Glomerular endothelial cell (primary cell): ENCODE measurements around the gene TTC28. TPM values are rescaled to one million over a fixed set of nuclear protein-coding genes. Genes with fewer than 3 reads are reported as not detected.
"Not testable (repeated sequence)": the region's sequence is repeated elsewhere in the genome, so short reads cannot be mapped to it uniquely, and the experiment has no call there.

Experiments
- DNase-seq: peaks from one replicate; pipeline ENCODE4 v3.0.0-alpha.2; 2011; ENCODE audit warnings: low read depth, low spot score; ENCODE audit errors: extremely low read depth
- total RNA-seq: library from RNA; depleted of rRNA; stranded (reverse); fragments of >200 nt; gene quantifications from 2 replicates; pipeline ENCODE4 v1.2.3, GENCODE V29; 2015

Gene TTC28
- total RNA-seq, 1 donor from 2014 or later, result 66.5 TPM

DNA sequence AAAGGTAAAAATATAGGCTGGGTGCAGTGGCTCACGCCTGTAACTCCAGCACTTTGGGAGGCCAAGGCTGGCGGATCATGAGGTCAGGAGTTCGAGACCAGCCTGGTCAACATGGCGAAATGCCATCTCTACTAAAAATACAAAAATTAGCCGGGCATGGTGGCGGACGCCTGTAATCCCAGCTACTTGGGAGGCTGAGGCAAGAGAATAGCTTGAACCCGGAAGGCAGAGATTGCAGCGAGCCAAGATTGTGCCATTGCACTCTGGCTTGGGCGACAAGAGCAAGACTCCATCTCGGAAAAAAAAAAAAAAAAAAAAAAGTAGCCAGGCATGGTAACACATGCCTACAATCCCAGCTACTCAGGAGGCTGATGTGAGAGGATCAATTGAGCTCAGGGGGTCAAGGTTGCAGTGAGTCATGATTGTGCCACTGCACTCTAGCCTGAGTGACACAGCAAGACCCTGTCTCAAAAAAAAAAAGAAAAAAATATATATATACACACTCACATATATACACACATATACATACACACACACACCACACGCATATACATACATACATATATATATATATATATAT is 112.6 kb downstream of the TTC28 start:
- DNase-seq, result not testable (repeated sequence)

DNA sequence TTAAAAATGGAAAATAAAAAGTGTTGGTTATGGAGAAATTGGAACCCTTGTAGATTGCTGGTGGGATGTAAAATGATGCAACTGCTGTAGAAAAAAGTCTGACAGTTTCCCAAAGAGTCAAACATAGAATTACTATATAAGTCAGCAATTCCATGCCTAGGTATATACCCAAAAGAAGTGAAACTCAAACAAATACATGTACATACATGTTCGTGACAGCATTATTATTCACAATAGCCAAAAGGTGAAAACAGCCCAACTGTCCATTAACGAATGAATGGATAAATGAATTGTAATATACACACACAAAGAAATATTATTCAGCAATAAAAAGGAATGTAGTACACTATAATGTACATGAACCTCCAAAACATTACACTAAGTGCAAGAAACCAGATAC is 116.0 kb downstream of the TTC28 start:
- DNase-seq, result no peak

DNA sequence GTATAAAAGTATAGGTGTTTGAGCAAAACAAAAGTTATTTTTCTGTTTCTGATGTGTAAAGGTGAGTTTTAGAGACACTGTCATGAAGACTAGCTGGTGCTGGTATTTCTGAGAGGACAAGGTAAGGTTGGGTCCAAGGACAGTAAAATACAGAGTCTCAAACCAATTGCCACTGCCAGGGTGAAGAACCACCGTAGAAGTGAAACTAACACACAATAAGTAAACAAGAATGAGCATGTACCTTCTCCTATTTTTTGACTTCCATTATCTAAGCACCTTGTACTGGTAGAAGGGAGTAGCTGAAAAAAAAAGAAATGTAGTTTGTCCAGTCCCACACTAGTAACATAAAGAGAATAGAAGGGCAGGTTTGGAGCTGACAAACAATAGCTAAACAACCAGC is 117.3 kb downstream of the TTC28 start:
- DNase-seq, result no peak

DNA sequence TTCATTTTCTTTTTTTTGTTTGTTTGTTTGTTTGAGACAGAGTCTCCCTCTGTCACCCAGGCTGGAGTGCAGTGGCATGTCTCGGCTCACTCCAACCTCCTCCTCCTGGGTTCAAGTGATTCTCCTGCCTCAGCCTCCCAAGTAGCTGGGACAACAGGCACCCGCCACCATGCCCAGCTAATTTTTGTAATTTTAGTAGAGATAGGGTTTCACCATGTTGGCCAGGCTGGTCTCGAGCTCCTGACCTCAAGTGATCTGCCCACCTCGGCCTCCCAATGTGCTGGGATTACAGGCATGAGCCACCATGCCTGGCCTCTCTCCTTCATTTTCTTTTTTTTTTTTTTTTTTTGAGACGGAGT is 118.9 kb downstream of the TTC28 start:
- not testable (repeated sequence) for DNase-seq

DNA sequence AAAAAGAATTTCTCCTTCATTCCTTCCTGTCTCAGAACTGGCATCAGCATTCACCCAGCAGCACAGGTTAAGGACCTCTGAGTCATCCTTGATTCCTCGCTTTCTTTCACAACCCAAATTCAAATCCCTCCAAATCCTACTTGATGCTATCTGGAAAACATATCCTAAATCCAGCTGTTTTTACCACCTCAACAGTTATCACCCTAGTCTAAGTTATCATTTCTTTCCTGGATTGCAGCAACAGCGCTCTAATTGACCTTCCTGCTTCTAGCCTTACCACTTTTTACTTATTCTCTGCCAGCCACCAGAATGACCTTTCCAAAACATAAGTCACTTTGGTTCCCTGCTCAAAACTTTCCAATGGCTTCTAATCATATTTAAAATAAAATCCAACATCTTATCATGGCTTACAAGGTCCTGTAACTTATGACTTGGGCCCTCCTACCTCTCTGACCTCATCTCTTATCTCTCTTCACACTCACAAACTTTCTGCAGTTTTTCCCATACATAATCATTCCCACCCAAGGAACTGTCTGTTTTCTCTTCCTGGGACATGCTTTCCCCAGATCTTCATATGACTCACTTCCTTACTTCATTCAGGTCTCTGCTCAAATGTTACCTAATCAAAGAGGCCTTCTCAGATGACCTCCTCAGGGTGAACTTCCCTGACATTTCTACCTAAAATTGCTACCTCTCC is 119.4 kb downstream of the TTC28 start:
- DNase-seq, result no peak

DNA sequence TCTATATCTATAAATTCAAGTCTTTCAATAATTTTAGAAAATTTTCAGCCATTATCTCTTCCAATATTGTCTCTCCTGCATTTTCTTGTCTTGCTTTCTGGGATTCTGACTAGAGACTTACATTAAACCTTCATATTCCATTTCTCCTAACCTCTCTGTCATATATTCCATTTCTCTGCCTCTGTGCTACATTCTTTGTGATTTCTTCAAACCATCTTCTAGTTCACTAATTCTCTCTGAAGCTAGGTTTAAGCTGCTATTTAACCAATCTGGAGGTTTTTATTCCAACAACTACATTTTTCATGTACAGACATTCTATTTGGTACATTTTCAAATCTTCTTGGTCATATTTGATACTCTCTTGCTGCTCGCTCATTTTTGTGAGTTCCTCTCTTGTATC is 122.5 kb downstream of the TTC28 start:
- DNase-seq, result no peak

DNA sequence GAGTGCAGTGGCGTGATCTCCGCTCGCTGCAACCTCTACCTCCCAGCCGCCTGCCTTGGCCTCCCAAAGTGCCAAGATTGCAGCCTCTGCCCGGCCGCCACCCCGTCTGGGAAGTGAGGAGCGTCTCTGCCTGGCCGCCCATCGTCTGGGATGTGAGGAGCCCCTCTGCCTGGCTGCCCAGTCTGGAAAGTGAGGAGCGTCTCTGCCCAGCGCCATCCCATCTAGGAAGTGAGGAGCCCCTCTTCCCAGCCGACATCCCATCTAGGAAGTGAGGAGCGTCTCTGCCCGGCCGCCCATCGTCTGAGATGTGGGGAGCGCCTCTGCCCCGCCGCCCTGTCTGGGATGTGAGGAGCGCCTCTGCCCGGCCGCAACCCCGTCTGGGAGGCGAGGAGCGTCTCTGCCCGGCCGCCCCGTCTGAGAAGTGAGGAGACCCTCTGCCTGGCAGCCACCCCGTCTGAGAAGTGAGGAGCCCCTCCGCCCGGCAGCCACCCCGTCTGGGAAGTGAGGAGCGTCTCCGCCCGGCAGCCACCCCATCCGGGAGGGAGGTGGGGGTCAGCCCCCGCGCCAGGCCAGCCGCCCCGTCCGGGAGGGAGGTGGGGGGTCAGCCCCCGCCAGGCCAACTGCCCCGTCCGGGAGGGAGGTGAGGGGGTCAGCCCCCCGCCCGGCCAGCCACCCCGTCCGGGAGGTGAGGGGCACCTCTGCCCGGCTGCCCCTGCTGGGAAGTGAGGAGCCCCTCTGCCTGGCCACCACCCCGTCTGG is 126.4 kb downstream of the TTC28 start:
- not testable (repeated sequence) for DNase-seq

DNA sequence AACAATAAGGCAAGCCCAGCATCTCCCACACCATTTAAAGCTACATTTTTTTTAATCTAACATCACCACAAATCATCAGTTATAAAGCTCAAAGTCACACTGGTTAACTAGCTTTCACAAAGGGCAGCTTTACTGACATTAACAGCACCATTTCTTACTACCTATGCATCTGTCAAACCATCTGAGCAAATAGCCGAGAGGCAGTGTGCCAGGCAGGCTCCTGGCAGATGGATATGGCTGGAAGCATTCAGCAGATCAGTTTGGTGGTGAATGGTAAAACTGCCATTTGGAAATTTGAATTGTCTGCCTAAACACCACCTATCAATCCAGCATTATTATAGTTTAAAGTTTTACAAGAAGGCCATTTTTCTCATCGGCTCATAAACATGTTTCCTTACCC is 131.2 kb downstream of the TTC28 start:
- DNase-seq, result no peak

DNA sequence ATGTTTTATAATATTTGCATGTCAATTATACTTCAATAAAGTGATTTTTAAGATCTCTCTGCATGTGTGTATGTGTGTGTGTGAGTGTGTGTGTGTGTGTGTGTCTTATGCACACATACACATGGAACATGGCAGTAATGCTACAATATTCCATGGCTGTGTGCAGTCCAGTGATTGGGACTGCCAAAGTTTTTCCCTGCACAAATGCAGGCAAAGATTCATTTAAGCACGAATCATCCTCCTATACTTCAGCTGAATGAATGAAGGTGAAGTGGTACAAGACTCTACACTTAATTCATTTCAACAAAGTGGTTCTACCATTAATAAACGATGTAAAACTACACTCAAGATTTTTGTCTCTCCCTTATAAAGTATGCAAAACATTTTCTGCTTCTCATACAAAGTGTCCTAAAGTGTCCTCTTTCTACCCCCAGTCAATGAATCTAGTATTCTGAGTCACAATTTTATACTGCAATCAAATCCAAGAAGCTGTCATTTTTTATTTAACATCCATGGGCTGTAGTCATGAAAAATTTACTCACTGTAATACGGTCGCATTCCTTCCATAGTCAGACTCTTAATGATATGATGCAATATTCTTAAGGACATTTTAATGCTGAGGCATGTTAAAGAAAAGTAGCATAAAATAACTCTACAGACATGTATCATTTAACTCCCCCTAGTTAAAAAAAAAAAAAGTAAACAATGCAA is 132.4 kb downstream of the TTC28 start:
- no peak for DNase-seq

DNA sequence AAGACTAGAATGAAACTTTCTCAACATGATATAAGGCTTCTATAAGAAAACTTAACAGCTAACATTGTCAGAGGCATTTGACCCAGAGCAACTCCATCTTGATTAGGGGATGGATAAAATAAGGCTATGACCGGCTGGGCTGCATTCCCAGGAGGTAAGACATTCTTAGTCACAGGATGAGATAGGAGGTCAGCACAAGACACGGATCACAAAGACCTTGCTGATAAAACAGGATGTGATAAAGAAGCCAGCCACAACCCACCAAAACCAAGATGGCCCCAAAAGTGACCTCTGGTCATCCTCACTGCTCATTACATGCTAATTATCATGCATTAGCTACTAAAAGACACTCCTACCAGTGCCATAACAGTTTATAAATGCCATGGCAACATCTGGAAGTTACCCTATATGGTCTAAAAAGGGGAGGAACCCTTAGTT is 135.2 kb downstream of the TTC28 start:
- no peak for DNase-seq

DNA sequence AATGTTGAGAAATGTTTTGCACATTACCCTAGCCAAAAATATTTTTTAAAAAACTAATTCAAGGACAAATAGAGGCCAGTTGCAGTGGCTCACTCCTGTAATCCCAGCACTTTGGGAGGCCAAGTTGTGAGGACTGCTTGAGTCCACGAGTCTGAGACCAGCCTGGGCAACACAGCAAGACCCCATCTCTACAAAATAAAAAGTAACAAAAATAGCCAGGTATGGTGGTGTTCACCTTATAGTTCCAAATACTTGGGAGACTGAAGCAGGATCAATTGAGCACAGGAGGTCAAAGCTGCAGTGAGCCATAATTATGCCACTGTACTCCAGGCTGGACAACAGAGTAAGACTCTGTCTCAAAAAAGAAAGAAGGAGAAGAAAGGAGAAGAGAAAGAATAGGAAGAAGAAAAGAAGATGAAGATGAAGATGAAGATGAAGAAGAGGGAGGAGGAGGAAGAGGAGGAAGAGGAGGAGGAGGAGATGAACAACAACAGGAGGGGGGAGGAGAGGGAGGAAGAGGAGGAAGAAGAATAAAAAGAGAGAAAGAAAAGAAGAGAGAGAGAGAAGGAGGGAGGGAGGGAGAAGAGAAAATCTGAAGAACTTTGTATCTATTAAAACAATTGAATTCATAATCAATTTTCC is 136.5 kb downstream of the TTC28 start:
- no peak for DNase-seq

DNA sequence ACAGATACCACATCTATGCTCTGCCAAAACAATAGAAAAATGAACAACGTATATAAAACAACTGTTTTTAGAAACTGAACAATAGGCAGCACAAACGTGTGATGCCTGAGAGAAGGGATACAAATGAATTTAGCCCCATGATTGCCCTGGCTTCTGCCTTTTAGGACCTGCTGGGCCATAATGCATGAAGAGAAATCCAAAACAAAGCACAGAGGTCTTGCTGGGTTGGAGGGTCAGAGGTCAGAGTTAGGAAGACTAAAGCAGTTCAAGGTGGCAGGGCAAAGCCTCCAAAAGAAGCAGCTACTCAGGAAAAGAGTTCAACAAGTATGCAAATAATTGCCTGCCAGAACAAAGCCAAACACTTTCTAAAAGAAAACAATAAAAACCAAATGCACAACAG is 138.5 kb downstream of the TTC28 start:
- DNase-seq, result no peak

DNA sequence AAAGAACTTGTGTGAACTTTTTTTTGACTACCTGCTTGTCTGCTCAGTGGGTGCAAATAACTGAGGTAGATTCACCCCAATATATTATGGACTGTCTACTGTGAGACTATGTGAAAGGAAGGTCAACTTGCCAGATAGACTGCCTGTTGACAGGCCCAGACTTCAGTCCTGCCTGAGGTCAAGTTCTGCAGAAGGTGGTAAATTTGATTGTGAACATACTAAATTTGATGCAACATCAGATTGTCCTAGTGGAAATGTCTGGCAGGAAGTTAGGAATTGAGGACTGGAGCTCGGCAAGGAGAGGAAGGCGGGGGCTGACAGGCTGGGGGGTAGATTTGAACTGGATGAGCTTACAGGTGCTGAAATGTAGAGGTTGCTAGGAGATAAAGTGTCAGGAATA is 140.7 kb downstream of the TTC28 start:
- DNase-seq, result no peak

DNA sequence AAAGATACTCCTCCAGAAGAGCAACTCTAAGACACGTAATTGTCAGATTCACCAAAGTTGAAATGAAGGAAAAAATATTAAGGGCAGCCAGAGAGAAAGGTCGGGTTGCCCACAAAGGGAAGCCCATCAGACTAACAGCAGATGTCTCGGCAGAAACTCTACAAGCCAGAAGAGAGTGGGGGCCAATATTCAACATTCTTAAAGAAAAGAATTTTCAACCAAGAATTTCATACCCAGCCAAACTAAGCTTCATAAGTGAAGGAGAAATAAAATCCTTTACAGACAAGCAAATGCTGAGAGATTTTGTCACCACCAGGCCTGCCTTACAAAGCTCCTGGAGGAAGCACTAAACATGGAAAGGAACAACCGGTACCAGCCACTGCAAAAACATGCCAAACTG is 149.1 kb downstream of the TTC28 start:
- not testable (repeated sequence) for DNase-seq

DNA sequence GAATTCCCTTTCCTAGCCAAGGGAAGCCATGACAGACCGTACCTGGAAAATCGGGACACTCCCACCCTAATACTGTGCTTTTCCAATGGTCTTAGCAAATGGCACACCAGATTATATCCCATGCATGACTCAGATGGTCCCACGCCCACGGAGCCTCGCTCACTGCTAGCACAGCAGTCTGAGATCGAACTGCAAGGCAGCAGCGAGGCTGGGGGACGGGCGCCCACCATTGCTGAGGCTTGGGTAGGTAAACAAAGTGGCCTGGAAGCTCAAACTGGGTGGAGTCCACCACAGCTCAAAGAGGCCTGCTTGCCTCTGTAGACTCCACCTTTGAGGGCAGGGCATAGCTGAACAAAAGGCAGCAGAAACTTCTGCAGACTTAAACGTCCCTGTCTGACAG is 150.5 kb downstream of the TTC28 start:
- DNase-seq, result not testable (repeated sequence)

DNA sequence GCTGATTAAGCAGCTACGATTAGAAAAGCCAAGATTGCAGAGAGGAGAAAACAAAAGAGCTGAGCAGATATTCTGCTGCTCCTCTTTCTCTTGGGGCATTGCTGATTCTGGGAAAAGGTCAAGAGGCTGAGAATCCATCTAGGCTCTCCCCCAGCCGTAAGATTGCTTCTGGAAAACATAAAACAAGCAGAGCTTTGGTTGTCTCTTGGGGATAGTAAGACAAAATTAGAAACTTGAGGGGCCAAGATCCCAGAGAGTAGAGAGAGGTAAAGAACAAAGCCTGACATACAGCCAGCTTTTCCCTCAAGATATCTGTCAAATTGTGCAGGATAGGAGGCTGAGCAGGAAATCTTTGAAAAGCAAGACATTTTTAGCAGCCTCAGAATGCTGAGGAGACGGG is 158.2 kb downstream of the TTC28 start:
- no peak for DNase-seq

DNA sequence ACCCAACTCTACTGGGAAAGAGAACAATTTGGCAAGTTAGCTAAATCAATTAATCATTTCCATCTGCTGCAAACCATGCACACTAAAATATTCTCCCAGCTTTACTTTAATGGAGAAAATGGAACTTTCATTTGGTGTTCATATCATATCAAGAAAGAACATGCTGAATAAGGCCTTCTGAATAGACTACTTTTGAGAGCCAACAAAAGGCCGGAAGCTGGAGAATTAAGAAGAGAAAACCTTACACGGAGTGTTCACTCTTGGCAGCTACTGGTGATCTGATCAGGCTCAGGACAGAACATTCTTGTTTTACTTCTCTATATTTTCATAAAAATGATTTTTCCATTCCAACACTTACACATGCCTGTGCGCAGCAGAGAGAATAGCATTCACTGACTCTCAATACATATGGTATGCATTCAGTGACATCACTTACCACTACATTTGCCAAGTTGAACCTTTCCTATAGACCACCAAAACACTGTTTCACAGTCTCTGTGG is 165.3 kb downstream of the TTC28 start:
- no peak for DNase-seq

DNA sequence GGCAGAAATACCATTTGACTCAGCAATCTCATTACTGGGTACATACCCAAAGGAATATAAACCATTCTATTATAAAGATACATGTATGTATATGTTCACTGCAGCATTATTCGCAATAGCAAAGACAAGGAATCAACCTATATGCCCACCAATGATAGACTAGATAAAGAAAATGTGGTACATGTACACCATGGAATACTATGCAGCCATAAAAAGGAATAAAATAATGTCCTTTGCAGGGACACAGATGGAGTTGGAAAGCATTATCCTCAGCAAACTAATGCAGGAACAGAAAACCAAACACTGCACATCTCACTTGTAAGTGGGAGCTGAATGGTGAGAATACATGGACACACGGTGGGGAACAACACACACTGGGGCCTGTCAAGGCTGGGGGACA is 167.3 kb downstream of the TTC28 start:
- not testable (repeated sequence) for DNase-seq

DNA sequence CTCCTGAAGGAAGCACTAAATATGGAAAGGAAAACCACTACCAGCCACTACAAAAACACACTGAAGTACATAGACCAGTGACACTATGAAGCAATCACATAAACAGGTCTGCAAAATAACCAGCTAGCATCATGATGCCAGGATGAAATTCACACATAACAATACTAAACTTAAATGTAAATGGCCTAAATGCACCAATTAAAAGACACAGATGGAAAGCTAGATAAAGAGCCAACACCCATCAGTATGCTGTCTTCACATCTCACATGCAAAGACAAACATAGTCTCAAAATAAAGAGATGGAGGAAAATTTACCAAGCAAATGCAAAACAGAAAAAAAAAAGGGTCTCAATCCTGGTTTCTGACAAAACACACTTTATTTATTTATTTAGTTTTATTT is 171.7 kb downstream of the TTC28 start:
- DNase-seq, result no peak

DNA sequence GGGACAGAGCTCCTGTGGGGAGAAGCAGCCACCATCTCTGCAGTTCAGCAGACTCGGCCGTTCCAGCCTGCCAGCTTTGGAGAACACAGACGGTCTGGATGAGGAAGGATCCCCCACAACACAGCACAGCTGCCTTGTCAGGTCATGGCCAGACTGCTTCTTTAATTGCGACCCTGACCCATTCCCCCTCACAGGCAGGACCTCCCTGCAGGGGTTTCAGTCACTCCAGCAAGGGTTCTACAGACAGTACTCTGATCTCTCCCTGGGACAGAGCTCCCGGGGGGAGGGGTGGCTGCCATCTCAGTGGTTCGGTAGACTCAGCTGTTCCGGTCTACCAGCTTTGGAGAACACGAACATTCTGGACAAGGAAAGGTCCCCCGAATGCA is 173.5 kb downstream of the TTC28 start:
- no peak for DNase-seq
